ENCODE data around the gene EFTUD2.
A peak's percentile ranks its signal among the peaks of the same experiment; 100 is the strongest.

The EFTUD2 gene

DNA sequence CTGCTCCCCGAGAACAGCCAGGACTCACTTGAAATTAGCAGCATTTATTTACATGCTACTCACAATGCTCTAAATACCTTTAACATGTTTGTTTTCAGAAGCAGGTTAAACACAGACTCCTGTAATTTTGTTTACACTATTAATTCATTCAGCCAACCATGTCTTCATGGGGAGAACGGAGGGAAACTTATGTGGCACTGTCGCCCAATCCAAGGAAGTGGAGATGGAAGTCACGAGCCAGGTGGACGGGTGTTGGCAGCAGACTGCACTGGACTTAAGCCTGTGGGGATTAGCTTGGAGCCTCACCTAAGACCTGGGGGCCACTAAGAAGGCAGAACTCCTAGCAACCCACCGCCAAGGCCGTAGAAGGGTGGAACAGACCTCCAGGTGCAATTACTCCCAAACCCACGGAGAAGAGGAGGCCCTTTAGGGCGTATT is 24.9 kb upstream of the EFTUD2 start:
- H3K27ac ChIP-seq, result peak overlapping the region; percentile 74
- TF ChIP-seq ZFX (IDR thresholded peaks at IDR 0.05; ENCODE audit: borderline replicate concordance), result no peak
- TF ChIP-seq, protein P1, sequence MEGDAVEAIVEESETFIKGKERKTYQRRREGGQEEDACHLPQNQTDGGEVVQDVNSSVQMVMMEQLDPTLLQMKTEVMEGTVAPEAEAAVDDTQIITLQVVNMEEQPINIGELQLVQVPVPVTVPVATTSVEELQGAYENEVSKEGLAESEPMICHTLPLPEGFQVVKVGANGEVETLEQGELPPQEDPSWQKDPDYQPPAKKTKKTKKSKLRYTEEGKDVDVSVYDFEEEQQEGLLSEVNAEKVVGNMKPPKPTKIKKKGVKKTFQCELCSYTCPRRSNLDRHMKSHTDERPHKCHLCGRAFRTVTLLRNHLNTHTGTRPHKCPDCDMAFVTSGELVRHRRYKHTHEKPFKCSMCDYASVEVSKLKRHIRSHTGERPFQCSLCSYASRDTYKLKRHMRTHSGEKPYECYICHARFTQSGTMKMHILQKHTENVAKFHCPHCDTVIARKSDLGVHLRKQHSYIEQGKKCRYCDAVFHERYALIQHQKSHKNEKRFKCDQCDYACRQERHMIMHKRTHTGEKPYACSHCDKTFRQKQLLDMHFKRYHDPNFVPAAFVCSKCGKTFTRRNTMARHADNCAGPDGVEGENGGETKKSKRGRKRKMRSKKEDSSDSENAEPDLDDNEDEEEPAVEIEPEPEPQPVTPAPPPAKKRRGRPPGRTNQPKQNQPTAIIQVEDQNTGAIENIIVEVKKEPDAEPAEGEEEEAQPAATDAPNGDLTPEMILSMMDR (IDR thresholded peaks at IDR 0.05), result no peak

DNA sequence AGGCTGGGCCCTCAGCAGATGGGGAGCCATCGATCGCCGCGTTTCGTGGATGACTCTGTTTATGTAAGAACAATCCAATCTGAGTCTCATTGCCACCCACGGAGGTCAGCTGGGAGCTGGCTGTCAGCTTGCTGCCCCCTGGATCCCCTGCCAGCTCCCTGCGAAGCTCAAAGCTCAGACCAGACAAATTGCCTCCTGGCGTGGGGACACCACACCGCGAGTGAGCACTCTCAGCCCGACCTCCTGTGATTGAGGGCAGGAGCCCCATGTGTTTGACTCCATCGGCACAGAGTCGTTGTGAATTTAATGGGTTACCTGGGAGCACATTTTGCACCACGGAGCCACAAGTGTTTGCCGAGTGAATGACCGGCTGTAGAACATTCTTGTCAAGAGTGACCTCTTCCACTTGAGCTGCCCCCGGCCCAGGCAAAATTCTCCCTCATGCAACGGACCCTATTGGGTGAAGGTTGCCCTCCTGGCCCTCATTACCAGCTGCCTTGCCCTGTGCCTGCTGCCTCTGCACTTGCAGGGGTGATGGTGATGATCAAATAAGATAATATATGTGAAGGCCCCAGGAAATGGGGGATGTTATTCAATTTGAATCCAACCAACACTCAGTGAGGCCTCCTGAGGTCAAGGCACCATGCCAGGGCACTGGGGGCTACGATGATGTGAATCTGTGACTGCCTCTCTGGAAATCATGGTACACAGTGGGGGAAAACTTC is 23.7 kb upstream of the EFTUD2 start:
- H3K27ac ChIP-seq, result no peak overlapping the region
- TF ChIP-seq, protein P1 (IDR thresholded peaks at IDR 0.05), result no peak
- TF ChIP-seq ZFX (IDR thresholded peaks at IDR 0.05; ENCODE audit: borderline replicate concordance), result no peak

DNA sequence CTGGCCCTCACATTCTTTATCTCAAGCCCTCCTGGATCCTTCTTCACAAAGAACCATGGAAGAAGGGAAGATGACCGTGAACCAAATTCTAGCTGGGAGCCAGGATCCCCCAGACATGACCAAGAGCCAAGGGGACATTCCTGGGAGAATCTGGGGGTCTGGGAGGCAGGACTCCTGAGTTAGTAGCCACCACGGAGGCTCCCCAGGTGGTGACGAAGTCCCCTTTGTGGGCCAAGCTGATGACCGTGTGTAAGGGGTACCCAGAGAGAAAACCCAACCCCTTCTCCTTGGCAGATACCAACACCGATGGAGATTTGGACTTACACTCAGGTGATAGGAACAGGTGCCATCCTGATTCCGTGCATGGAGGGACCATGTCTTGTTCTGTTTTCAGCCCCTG is 22.9 kb upstream of the EFTUD2 start:
- H3K27ac ChIP-seq, result no peak overlapping the region
- TF ChIP-seq, protein P1 (IDR thresholded peaks at IDR 0.05), result no peak

DNA sequence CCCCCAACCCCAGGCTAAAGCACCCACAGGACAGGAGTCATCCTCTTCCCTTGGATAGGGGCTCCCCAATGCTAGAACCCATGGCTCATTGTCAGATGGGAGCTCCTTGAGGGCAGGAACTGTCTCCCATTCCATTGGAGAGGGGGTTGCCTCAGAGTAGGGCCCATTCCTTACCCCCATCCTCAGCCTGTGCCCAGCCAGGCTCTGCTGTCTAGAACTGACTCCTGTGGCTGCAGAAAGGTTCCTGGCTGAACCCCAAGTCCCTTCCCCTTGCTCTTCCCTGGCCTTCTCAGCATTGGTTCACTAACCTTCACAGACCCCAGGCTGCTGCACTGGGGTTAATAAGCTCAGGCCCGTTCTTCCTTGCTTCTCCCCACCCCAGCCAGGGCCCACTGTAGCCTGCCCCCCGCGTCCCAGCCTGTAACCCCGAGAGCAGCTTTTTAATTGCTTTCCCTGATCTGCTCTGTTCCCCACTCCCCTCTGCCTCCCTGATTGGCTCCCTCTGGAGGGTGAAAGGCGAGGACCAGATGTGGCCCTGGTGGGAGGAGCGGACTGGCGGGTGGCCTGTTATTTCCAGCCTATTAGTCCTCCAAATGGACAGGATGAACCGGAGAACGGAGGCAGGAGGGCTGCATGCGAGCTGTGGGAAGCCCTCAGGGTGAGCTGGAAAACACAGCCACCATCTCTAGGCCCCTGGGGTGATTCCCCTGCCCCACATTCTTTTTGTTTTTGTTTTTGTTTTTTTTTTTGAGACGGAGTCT is 22.1 kb upstream of the EFTUD2 start:
- TF ChIP-seq, protein P1 (IDR thresholded peaks at IDR 0.05), result no peak
- no peak for TF ChIP-seq ZFX (IDR thresholded peaks at IDR 0.05; ENCODE audit: borderline replicate concordance)
- no peak overlapping the region for H3K27ac ChIP-seq

DNA sequence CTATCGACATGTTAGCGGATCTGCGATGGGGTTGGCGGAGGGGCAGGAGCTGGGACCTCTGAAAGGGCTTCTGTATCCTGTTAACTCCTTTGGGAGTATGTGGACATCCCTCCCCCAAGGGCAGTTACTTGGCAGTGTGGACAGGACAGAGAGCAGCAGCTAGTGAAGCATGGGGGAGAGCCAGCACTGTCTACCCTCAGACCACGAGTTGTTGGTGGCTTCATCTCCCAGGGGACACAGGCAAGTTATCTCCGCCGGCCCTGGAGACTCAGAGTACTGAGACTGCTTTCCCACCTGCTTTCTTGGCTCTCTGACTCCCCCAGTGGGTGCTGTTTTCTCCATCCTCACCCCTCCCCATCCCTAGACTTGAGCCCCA is 21.3 kb upstream of the EFTUD2 start:
- H3K27ac ChIP-seq, result no peak overlapping the region
- no peak for TF ChIP-seq ZFX (IDR thresholded peaks at IDR 0.05; ENCODE audit: borderline replicate concordance)

DNA sequence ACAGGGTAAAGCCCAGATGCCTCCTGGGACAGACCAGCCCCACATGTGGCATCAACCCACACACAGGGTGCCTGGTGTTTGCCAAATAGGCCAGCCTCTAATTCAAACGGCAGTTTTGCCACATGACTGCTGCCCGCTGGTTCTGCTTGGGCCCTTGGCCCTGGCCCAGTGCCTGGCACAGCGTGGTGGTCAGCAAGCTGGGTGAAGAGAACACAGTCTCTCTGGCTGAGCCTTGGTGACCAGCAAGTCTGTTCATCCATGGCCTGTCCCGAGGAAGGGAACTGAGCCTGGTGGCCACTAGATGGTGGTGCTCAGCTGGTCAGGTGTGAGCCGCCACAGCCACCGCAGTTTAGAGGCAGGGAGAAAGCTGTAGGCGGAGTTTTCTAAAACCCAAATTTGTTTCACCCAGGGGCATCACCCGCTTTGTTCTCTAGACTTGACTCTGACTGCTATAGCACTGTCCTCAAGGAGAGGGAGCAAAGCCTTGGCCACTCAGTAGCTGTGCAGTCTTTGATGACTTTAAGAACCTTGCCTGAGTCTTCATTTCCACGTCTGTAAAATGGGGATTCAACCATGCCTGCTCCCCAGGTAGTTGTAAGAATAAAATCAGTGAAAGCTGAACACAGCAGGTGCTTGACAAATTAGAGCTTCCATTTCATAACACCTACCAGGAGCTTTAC is 20.8 kb upstream of the EFTUD2 start:
- TF ChIP-seq ZFX (IDR thresholded peaks at IDR 0.05; ENCODE audit: borderline replicate concordance), result no peak
- TF ChIP-seq, protein P1 (IDR thresholded peaks at IDR 0.05), result peak; percentile 90
- no peak overlapping the region for H3K27ac ChIP-seq

DNA sequence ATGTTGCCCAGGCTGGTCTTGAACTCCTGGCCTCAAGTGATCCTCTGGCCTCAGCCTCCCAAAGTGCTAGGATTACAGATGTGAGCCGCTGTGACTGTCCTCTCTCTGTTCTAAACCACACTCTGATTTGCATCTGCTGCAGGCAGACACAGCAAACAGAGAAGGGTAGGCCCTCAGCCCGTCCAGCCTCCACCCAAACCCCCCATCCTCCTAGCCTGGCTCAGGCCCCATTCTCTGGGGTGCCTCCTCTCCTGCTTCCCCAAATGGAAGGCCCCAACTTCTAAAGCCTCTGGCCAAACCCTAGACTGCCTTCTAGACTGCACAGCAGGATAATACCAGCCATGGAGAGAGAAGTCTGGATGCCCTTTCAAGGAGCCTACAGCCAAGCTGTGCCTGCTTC is 20.2 kb upstream of the EFTUD2 start:
- H3K27ac ChIP-seq, result no peak overlapping the region
- TF ChIP-seq ZFX (IDR thresholded peaks at IDR 0.05; ENCODE audit: borderline replicate concordance), result no peak
- TF ChIP-seq, protein P1 (IDR thresholded peaks at IDR 0.05), result no peak

Measured in 22Rv1 (cell line).